Measurements from ENCODE around the gene SPATA20. TPM values are rescaled to one million over a fixed set of nuclear protein-coding genes. Genes with fewer than 3 reads are reported as not detected.

SPATA20 gene
- total and polyA plus RNA-seq, 2 of the 4 experiments (the other 2 are of a cell fraction) = 17.0 to 35.0 TPM

DNA sequence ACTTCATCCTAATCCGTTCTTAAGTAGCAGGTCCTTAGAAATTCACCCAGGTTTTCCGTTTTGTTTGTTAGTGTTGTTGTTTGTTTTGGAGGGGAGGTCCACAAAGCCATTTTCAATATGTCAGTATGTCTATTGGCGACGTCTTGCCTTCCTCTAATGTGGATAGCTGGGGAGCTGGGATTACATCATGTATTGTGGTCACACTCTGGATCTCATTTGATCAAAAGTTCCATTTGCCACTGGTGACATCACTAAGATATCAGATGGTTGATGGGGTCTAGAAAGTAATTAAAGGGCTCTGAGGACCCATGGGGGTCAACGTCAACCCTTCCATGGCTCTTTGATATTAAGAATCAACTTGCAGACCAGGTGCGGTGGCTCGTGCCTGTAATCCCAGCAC lies 17.1 kb upstream of the SPATA20 start:
- no peak overlapping the region for H2AFZ ChIP-seq (replicated peaks; ENCODE audit: low read length, poor library complexity)
- H3K9me3 ChIP-seq (ENCODE audit: control insufficient read depth, insufficient read depth, low read length) = no peaks in the 10 kb centered on the region
- H3K36me3 ChIP-seq (ENCODE audit: control insufficient read depth, insufficient read depth, low read length) = no peaks in the 10 kb centered on the region
- dilution Hi-C loops (cut with HindIII; ENCODE audit: low sequenced_read_pairs, unreplicated experiment) = no loop called here
- in situ Hi-C loops (cut with MboI; ENCODE audit: low sequenced_read_pairs) = no loop called here
- H3K79me1 ChIP-seq (ENCODE audit: low read depth in 1 of 2, low read length in 2 of 2) = no peaks in the 10 kb centered on the region
- no peak overlapping the region for H3K23ac ChIP-seq (ENCODE audit: low read depth, low read length)
- no peak overlapping the region for H4K8ac ChIP-seq (ENCODE audit: low read depth in 2 of 2, low read length in 2 of 2)
- no peak overlapping the region for H3K9ac ChIP-seq (ENCODE audit: low read depth, low read length)
- H2AK9ac ChIP-seq (replicated peaks; ENCODE audit: low read depth, low read length, poor library complexity) = no peak overlapping the region
- POLR2A ChIA-PET (ENCODE audit: unreplicated experiment) = no interaction called here
- H3K56ac ChIP-seq (ENCODE audit: extremely low read depth, insufficient read depth, low read length) = no peak overlapping the region
- no CpG with 5 or more reads among the region's 7 CpGs for WGBS, 2 experiments (ENCODE audit: extremely low coverage in 2 of 2, insufficient read length in 1 of 2)
- H4K5ac ChIP-seq (ENCODE audit: low read depth, low read length) = no peak overlapping the region
- no peaks in the 10 kb centered on the region for H3K9me1 ChIP-seq (ENCODE audit: insufficient read depth, low read length)
- intact Hi-C loops (cut with micrococcal nuclease) = no loop called here
- ATAC-seq (ENCODE audit: low read depth) (no peak), DNase-seq (no peak)
- H3K18ac ChIP-seq (ENCODE audit: low read depth, low read length) = no peak overlapping the region
- no peak overlapping the region for H2BK20ac ChIP-seq (ENCODE audit: low read depth, low read length)
- no peak overlapping the region for H2BK5ac ChIP-seq (ENCODE audit: low read depth, low read length, poor library complexity, severe bottlenecking)
- H3K4me1 ChIP-seq (ENCODE audit: control insufficient read depth, insufficient read depth, low read length) = peaks cover 11% of the 10 kb centered on the region; the same call in 1 of the 2 replicates
- TF ChIP-seq FOS (IDR thresholded peaks at IDR 0.05; ENCODE audit: low read depth, low read length) = no peak
- TF ChIP-seq CHD1 (IDR thresholded peaks at IDR 0.05; ENCODE audit: low read depth, low read length) = no peak
- TF ChIP-seq MAZ (IDR thresholded peaks at IDR 0.05; ENCODE audit: borderline replicate concordance, low read depth, low read length) = no peak
- TF ChIP-seq RCOR1 (IDR thresholded peaks at IDR 0.05; ENCODE audit: insufficient replicate concordance, low read length) = no peak
- no peak for TF ChIP-seq MXI1 (IDR thresholded peaks at IDR 0.05; ENCODE audit: borderline replicate concordance, low read depth, low read length)
- TF ChIP-seq CEBPB (IDR thresholded peaks at IDR 0.05; ENCODE audit: low read depth, low read length) = no peak
- no peak for TF ChIP-seq CTCF (conservative IDR thresholded peaks at IDR 0.05; ENCODE audit: low read depth, low read length)
- TF ChIP-seq BHLHE40 (IDR thresholded peaks at IDR 0.05; ENCODE audit: low read depth, low read length) = no peak
- TF ChIP-seq RAD21 (IDR thresholded peaks at IDR 0.05; ENCODE audit: low read length) = no peak
- no peak for TF ChIP-seq ELK1 (IDR thresholded peaks at IDR 0.05; ENCODE audit: borderline replicate concordance, low read depth, low read length)
- no peak for TF ChIP-seq USF2 (IDR thresholded peaks at IDR 0.05; ENCODE audit: low read depth, low read length)
- no peak for TF ChIP-seq SMC3 (IDR thresholded peaks at IDR 0.05; ENCODE audit: low read depth, low read length)
- TF ChIP-seq RFX5 (IDR thresholded peaks at IDR 0.05; ENCODE audit: low read depth, low read length) = no peak
- no peak for TF ChIP-seq MAFK (IDR thresholded peaks at IDR 0.05; ENCODE audit: low read depth, low read length)
- no peak for TF ChIP-seq POLR2A (IDR thresholded peaks at IDR 0.05; ENCODE audit: low read depth, low read length)
- TF ChIP-seq NFE2L2 (IDR thresholded peaks at IDR 0.05; ENCODE audit: low read depth, low read length) = no peak
- no peak overlapping the region for H4K91ac ChIP-seq (ENCODE audit: insufficient read depth, low read depth, low read length)
- no TSS peak for BruUV-seq (replicated peaks)
- no peak overlapping the region for H2BK15ac ChIP-seq (ENCODE audit: low read depth, low read length)
- no peak overlapping the region for H3K4me3 ChIP-seq (ENCODE audit: insufficient read depth, low read depth, low read length)
- no peak overlapping the region for H3K4ac ChIP-seq (ENCODE audit: low read depth, low read length)
- H3K14ac ChIP-seq (replicated peaks; ENCODE audit: low read depth, low read length) = no peak overlapping the region
- no peak overlapping the region for H2BK120ac ChIP-seq (ENCODE audit: low read depth, low read length)
- no peak overlapping the region for H3K4me2 ChIP-seq (ENCODE audit: low read depth, low read length)
- CTCF ChIA-PET = no interaction called here
- peaks cover 64% of the 10 kb centered on the region for H3K27me3 ChIP-seq (ENCODE audit: control insufficient read depth, insufficient read depth, low read length)
- no peaks in the 10 kb centered on the region; the same call in 1 of the 2 replicates for H4K20me1 ChIP-seq (ENCODE audit: insufficient read depth, low read length)
- no peak overlapping the region for H3K27ac ChIP-seq (ENCODE audit: insufficient read depth, low read length)
- H2AK5ac ChIP-seq (ENCODE audit: low read depth, low read length) = no peak overlapping the region
